Inferior parietal cortex (tissue), 1 donor: Measurements from ENCODE around the gene MARCHF9.
A peak's percentile ranks its signal among the peaks of the same experiment; 100 is the strongest.
"Not testable (repeated sequence)": the region's sequence is repeated elsewhere in the genome, so short reads cannot be mapped to it uniquely, and the experiment has no call there.

ENCODE experiments used
- DNase-seq: peaks from one replicate; pipeline ENCODE4 v3.0.0-alpha.2; 2016; ENCODE audit errors: extremely low spot score

MARCHF9 gene

GRCh38 chr12:57769594-57769993, 14.7 kb downstream of the MARCHF9 start:
- DNase-seq = no peak

GRCh38 chr12:57770734-57771133, 15.8 kb downstream of the MARCHF9 start:
- DNase-seq = no peak

- no peak for DNase-seq
Measured at GRCh38 chr12:57771236-57771872, 16.5 kb downstream of the MARCHF9 start.

GRCh38 chr12:57771873-57772428, 17.0 kb downstream of the MARCHF9 start, which contains the start of gene METTL1:
TSS of gene METTL1 (minus strand) at chr12:57772105. CDS start at chr12:57772083, 22 bp downstream.
- peak; percentile 97 for DNase-seq

GRCh38 chr12:57772429-57773322, 17.8 kb downstream of the MARCHF9 start, which contains the start of gene EEF1AKMT3:
TSS of gene EEF1AKMT3 (plus strand) at chr12:57772614. CDS start at chr12:57772725, 111 bp downstream.
- no peak for DNase-seq

GRCh38 chr12:57774634-57775033, 19.7 kb downstream of the MARCHF9 start:
- not testable (repeated sequence) for DNase-seq

- DNase-seq = no peak
Measured at GRCh38 chr12:57775044-57775443, 20.1 kb downstream of the MARCHF9 start.

GRCh38 chr12:57775563-57776246, 20.8 kb downstream of the MARCHF9 start:
- DNase-seq = no peak

- no peak for DNase-seq
Measured at GRCh38 chr12:57776247-57776587, 21.3 kb downstream of the MARCHF9 start.

- no peak for DNase-seq
Measured at GRCh38 chr12:57777367-57777766, 22.5 kb downstream of the MARCHF9 start.

GRCh38 chr12:57777911-57778310, 23.0 kb downstream of the MARCHF9 start:
- no peak for DNase-seq

- no peak for DNase-seq
Measured at GRCh38 chr12:57779736-57780135, 24.8 kb downstream of the MARCHF9 start.

GRCh38 chr12:57780284-57780897, 25.5 kb downstream of the MARCHF9 start:
- no peak for DNase-seq

- DNase-seq = no peak
Measured at GRCh38 chr12:57781244-57781643, 26.3 kb downstream of the MARCHF9 start.

GRCh38 chr12:57781801-57782200, 26.9 kb downstream of the MARCHF9 start:
- DNase-seq = no peak

GRCh38 chr12:57782243-57782607, 27.3 kb downstream of the MARCHF9 start:
- no peak for DNase-seq

- peak; percentile 98 for DNase-seq
Measured at GRCh38 chr12:57782608-57783465, 27.9 kb downstream of the MARCHF9 start, which contains the start of gene TSFM. TSS of gene TSFM (plus strand) at chr12:57782787. CDS start at chr12:57782802, 15 bp downstream.

GRCh38 chr12:57783466-57783801, 28.5 kb downstream of the MARCHF9 start:
- DNase-seq = no peak

- no peak for DNase-seq
Measured at GRCh38 chr12:57783861-57784260, 29.0 kb downstream of the MARCHF9 start.

GRCh38 chr12:57793920-57794319, 39.0 kb downstream of the MARCHF9 start:
- DNase-seq = no peak

- DNase-seq = no peak
Measured at GRCh38 chr12:57795354-57795753, 40.5 kb downstream of the MARCHF9 start.
